Measurements from ENCODE around the gene SERPINA6. TPM values are rescaled to one million over a fixed set of nuclear protein-coding genes. Genes with fewer than 3 reads are reported as not detected.

Gene SERPINA6
- total and polyA plus RNA-seq, 12 donors = not detected

- Histone ChIP-seq H3K9me3 (no peaks in the 10 kb centered on the region), H3K36me3 (no peaks in the 10 kb centered on the region), H3K4me3 (no peak overlapping the region), H3K4me1 (no peaks in the 10 kb centered on the region), H3K27ac (no peak overlapping the region), H3K27me3 (peaks cover 0 to 18% (median 0%) of the 10 kb centered on the region in 7 donors)
- ATAC-seq = no peak
- no peak for DNase-seq
- TF ChIP-seq, protein P1, sequence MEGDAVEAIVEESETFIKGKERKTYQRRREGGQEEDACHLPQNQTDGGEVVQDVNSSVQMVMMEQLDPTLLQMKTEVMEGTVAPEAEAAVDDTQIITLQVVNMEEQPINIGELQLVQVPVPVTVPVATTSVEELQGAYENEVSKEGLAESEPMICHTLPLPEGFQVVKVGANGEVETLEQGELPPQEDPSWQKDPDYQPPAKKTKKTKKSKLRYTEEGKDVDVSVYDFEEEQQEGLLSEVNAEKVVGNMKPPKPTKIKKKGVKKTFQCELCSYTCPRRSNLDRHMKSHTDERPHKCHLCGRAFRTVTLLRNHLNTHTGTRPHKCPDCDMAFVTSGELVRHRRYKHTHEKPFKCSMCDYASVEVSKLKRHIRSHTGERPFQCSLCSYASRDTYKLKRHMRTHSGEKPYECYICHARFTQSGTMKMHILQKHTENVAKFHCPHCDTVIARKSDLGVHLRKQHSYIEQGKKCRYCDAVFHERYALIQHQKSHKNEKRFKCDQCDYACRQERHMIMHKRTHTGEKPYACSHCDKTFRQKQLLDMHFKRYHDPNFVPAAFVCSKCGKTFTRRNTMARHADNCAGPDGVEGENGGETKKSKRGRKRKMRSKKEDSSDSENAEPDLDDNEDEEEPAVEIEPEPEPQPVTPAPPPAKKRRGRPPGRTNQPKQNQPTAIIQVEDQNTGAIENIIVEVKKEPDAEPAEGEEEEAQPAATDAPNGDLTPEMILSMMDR (IDR thresholded peaks at IDR 0.05) = no peak
- intact Hi-C loops (cut with DNase I) = no loop called here
- WGBS, 2 donors = 68 to 79% methylated on average over 3 of the region's 3 CpGs
Measured at GRCh38 chr14:94293578-94293924, 29.6 kb downstream of the SERPINA6 start.

DNA sequence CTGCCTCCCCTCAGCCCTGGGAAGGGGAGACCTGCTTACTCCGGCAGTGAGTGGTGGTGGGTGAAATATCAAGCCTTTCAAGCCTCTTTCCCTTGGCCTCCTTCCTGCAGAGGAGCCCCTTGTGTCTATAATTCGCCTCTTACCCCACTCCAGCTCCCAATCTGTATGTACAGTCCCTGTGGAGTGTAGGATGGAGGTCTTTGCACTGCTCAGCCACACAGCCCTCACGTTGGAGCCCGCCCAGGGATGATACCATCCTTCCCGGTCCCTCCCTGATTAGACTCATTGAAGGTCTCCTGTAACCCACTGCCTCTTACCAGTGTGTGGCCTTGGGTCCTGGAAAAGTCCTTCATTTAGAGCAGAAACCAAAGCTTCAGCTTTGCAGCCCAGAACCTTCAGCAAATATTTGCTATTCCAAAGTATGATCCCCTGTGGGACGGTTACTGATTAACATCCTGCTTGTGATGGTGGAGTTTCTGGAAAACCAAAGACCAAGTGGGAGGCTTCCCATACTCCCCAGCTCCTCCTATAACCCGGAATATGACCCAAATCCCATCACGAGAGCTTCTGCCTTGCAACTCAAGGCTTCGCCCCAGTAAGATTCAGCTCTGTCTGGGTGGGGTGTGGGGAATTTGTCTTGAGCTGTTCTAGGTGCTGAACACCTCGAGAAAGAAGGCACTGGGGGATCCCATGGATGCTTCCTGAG lies 30.1 kb downstream of the SERPINA6 start, which contains the start of gene SERPINA10:
Gene SERPINA10 (minus strand): TSS at position 397 of the 706 bp plus-strand sequence. CDS start 2,675 bp downstream, outside the sequence.
- peaks cover 0 to 18% (median 0%) of the 10 kb centered on the region in 7 donors for H3K27me3 ChIP-seq
- TF ChIP-seq, protein P1 (IDR thresholded peaks at IDR 0.05) = no peak

DNA sequence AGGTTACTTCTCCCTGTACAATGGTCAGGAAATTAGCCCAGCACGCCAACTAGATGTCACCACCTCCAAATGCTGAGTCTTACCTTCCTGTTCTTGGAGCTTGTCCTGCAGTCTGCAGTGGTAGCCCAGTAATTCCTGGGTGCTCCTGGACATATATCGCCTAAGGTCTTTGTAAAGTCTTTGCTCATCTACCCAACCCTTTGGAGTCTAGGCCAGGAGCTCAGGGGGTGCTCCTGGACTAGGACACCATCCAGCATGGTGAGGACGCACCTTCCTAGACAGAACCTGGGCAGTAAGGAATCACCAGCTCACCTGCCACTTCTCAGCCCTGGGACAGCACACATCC lies 30.6 kb downstream of the SERPINA6 start:
- intact Hi-C loops (cut with DNase I) = no loop called here
- DNase-seq = no peak
- H3K27me3 ChIP-seq = peaks cover 0 to 18% (median 0%) of the 10 kb centered on the region in 7 donors
- no peaks in the 10 kb centered on the region for H3K4me1 ChIP-seq
- 93% methylated on average over 3 of the region's 3 CpGs for WGBS, 2 donors
- no peaks in the 10 kb centered on the region for H3K9me3 ChIP-seq
- no peaks in the 10 kb centered on the region for H3K36me3 ChIP-seq
- no peak overlapping the region for H3K27ac ChIP-seq
- H3K4me3 ChIP-seq = no peak overlapping the region
- TF ChIP-seq, protein P1 (IDR thresholded peaks at IDR 0.05) = no peak
- ATAC-seq = no peak

More for the DNA sequence above, 30.1 kb downstream of the SERPINA6 start, which contains the start of gene SERPINA10:
- Histone ChIP-seq H3K4me3 (no peak within 1 kb of the TSS), H3K36me3 (no peaks in the 10 kb centered on the region), H3K4me1 (no peaks in the 10 kb centered on the region), H3K9me3 (no peaks in the 10 kb centered on the region), H3K27ac (no peak within 1 kb of the TSS)
- ATAC-seq = no peak
- intact Hi-C loops (cut with DNase I) = no loop called here
- 73 to 74% methylated on average over 10 of the region's 10 CpGs for WGBS, 2 donors
- DNase-seq = no peak

DNA sequence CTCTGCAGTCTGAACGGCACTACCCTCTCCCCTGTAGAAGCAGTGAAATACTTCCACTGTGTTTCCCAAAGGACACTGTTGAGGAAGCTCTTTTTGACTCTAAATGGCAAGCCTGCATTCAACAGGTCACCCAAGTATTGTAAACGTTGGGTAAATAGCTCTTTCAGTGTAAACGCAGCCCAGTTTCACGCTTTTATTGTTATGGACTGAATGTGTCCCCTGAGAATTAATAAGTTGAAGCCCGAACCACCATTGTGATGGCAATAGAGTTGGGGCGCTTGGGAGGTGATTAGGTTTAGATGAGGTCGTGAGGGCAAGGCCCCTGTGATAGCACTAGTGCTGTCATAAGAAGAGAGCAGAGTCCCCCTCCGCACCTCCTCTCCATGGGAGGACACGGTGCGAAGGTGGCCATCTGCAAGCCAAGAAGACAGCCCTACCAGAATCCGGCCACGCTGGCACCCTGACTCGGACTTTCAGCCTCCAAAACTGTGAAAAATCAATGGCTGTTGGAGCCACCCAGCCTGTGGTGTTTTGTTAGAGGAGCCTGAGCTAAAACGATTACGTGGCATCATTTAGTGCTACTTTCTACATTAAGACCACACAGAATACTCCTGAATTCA lies 31.1 kb downstream of the SERPINA6 start:
- WGBS, 2 donors = 79 to 81% methylated on average over 15 of the region's 15 CpGs
- peaks cover 0 to 18% (median 0%) of the 10 kb centered on the region in 7 donors for H3K27me3 ChIP-seq

More for the DNA sequence above, 31.1 kb downstream of the SERPINA6 start:
- no peaks in the 10 kb centered on the region for H3K36me3 ChIP-seq
- ATAC-seq (no peak), DNase-seq (no peak)
- intact Hi-C loops (cut with DNase I) = no loop called here
- TF ChIP-seq, protein P1 (IDR thresholded peaks at IDR 0.05) = no peak
- H3K4me1 ChIP-seq = no peaks in the 10 kb centered on the region
- no peaks in the 10 kb centered on the region for H3K9me3 ChIP-seq
- H3K27ac ChIP-seq = no peak overlapping the region
- no peak overlapping the region for H3K4me3 ChIP-seq

All from heart right ventricle (tissue), 16 donors.